Tibial artery (tissue), 4 donors: ENCODE results near the gene CCDC83.

ENCODE experiments used
- DNase-seq, 2 donors: peaks; one replicate each; pipeline ENCODE4 v3.0.0-alpha.2; 2019
- H3K27ac ChIP-seq, 2 donors: fragments of 200-600 bp; sonication (generic) in 1 of 2; 1 replicate in 1 of 2; 2 replicates in 1 of 2; pipeline ENCODE4 v1.5.1; 2018 to 2019; ENCODE audit warnings: mild to moderate bottlenecking in 1 of 2
- H3K27me3 ChIP-seq, 2 donors: fragments of 200-600 bp; sonication (generic) in 1 of 2; one replicate each; pipeline versions ENCODE4 v1.5.1 to v1.6.0; 2016 to 2019
- H3K36me3 ChIP-seq, 3 donors: fragments of 200-600 bp; sonication (generic) in 2 of 3; one replicate each; pipeline ENCODE4 v1.5.1; 2016 to 2019; ENCODE audit warnings: mild to moderate bottlenecking in 2 of 3
- H3K4me1 ChIP-seq, 4 donors: fragments of 200-600 bp; sonication (generic) in 2 of 4; 1 replicate in 3 of 4; 2 replicates in 1 of 4; pipeline ENCODE4 v1.5.1; 2016 to 2019
- H3K4me3 ChIP-seq, 2 donors: fragments of 200-600 bp; sonication (generic) in 1 of 2; 1 replicate in 1 of 2; 2 replicates in 1 of 2; pipeline ENCODE4 v1.5.1; 2018 to 2019; ENCODE audit warnings: mild to moderate bottlenecking in 2 of 2
- H3K9me3 ChIP-seq, 3 donors: fragments of 200-600 bp; sonication (generic) in 1 of 3; one replicate each; pipeline ENCODE4 v1.5.1; 2016 to 2019
- intact Hi-C: fragments of 100-400 bp; cut with DNase I; formaldehyde crosslinking; loops from one replicate; pipeline ENCODE4 v1.15.0; 2023; ENCODE audit warnings: low total_unique reads
- TF ChIP-seq, protein P1 (sequence below), 2 experiments: fragments of 200-600 bp in 1 of 2; fragments of 450-650 bp in 1 of 2; IDR thresholded peaks; one replicate each; pipeline ENCODE4 v1.5.1; 2017 to 2019; ENCODE audit warnings: antibody characterized with exemption in 2 of 2, mild to moderate bottlenecking in 1 of 2, moderate library complexity in 1 of 2

Gene CCDC83

DNA sequence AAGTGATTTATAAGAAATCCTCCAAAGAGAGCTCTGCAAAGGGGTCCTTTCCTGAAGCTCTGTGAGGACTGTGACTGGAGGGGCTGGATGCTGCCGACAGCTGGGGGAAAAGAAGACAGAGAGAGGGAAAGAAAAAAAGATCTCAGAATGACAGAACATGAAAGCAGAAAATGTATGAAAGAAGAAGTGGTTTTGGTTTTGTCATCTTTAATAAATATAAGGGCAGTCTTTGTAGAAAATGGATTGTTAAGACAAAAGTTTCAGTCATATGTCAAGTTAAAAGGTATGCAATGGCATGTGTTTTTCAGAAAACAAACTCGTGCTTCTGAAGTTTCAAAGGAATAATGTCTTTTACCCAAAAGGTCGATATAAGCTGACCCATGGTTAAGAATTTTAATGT is 105.5 kb downstream of the CCDC83 start:
- Histone ChIP-seq H3K36me3 (peaks cover 60 to 78% (median 77%) of the 10 kb centered on the region in 3 donors), H3K4me1 (peaks cover 0 to 17% (median 3%) of the 10 kb centered on the region in 4 donors), H3K9me3 (no peaks in the 10 kb centered on the region), H3K27me3 (no peaks in the 10 kb centered on the region), H3K27ac (no peak overlapping the region), H3K4me3 (no peak overlapping the region)
- TF ChIP-seq, protein P1, sequence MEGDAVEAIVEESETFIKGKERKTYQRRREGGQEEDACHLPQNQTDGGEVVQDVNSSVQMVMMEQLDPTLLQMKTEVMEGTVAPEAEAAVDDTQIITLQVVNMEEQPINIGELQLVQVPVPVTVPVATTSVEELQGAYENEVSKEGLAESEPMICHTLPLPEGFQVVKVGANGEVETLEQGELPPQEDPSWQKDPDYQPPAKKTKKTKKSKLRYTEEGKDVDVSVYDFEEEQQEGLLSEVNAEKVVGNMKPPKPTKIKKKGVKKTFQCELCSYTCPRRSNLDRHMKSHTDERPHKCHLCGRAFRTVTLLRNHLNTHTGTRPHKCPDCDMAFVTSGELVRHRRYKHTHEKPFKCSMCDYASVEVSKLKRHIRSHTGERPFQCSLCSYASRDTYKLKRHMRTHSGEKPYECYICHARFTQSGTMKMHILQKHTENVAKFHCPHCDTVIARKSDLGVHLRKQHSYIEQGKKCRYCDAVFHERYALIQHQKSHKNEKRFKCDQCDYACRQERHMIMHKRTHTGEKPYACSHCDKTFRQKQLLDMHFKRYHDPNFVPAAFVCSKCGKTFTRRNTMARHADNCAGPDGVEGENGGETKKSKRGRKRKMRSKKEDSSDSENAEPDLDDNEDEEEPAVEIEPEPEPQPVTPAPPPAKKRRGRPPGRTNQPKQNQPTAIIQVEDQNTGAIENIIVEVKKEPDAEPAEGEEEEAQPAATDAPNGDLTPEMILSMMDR (IDR thresholded peaks at IDR 0.05): no peak
- no peak for DNase-seq
- intact Hi-C loops: no loop called here

DNA sequence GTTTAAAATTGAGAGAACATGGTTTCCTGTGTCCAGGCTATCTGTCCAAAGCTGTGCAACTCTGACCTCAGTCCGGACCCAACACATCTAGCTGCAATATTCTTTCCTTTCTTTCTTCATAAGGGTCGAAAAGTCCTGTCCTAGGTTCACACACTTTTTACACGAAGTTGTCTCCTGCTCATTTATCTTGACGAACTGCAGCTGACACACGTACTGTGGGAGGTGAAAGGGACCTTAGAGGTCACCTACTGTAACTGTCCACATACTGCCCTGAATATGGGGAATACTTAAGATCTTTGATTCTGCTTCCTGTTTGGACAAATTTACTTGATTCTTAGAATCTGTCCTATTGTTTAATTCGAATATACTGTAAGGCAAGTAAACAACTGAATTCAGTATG is 105.9 kb downstream of the CCDC83 start:
- TF ChIP-seq, protein P1 (IDR thresholded peaks at IDR 0.05): no peak
- no peak for DNase-seq
- H3K9me3 ChIP-seq: no peaks in the 10 kb centered on the region
- no peak overlapping the region for H3K27ac ChIP-seq
- intact Hi-C loops: no loop called here
- H3K36me3 ChIP-seq: peaks cover 61 to 78% (median 76%) of the 10 kb centered on the region in 3 donors
- no peaks in the 10 kb centered on the region for H3K27me3 ChIP-seq
- no peak overlapping the region for H3K4me3 ChIP-seq
- peaks cover 0 to 13% (median 2%) of the 10 kb centered on the region in 4 donors for H3K4me1 ChIP-seq

DNA sequence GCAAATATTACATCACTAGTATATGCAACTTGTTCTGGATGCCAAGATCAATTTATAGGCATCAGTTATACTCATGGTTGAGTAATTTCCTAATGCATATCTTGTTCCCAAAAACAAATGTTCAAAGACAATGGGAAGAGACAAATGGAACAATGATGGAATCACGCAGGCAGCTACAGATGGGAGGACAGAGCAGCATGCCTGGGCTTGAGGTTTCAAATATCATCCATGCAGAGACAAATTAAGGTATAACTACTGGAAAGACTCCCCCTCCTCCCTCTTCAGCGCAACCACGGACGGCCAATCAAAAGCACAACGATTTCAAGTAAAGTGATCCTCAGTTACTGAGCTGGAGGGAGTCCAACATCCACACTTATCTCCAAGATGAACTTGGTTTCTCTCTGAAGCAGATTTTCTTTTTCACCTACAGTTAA is 106.8 kb downstream of the CCDC83 start:
- Histone ChIP-seq H3K4me3 (no peak overlapping the region), H3K27ac (no peak overlapping the region), H3K4me1 (peaks cover 0 to 6% (median 2%) of the 10 kb centered on the region in 4 donors), H3K27me3 (no peaks in the 10 kb centered on the region), H3K36me3 (peaks cover 59 to 76% (median 75%) of the 10 kb centered on the region in 3 donors), H3K9me3 (no peaks in the 10 kb centered on the region)
- intact Hi-C loops: no loop called here
- DNase-seq: no peak
- TF ChIP-seq, protein P1 (IDR thresholded peaks at IDR 0.05): no peak

DNA sequence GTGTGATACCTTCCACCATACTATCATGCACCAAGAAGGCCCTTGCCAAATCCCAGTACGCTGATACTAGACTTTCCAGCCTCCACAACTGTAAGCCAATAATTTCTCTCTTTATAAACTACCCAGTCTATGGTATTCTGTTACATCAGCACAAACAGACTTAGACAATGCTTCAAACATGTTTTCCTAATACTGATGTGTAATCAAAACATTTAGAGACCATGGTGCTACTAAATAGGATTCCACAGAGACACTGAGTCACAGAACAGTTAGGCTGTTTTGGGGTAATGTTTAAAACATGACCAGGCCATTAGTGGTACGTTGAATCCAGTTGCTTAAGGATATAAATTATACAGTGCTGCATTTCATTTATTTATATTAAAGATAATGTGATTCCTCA is 110.0 kb downstream of the CCDC83 start:
- Histone ChIP-seq H3K27me3 (no peaks in the 10 kb centered on the region), H3K4me1 (peaks cover 0 to 20% (median 7%) of the 10 kb centered on the region in 4 donors), H3K36me3 (peaks cover 44 to 64% (median 58%) of the 10 kb centered on the region in 3 donors), H3K9me3 (no peaks in the 10 kb centered on the region), H3K27ac (no peak overlapping the region), H3K4me3 (no peak overlapping the region)
- no peak for DNase-seq
- intact Hi-C loops: no loop called here
- TF ChIP-seq, protein P1 (IDR thresholded peaks at IDR 0.05): no peak

DNA sequence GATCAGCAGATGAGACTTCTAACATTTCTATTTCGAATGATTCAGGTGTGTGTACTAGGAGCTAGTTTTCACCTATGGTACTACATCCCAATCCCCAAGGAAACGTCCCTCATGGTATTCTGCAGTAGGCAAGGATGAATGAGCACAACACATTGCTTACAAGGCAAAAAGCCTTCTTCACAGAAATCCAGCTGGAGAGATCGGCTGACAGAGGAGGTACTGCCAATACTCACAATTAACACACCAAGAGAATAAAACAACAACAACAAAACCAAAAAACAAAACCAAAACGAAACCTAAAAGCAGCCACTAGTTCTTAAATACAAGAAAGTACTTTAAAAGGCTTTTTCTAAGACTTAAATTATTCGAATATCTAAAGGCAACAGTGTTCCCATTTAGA is 112.3 kb downstream of the CCDC83 start:
- Histone ChIP-seq H3K4me1 (peaks cover 0 to 14% (median 5%) of the 10 kb centered on the region in 4 donors), H3K27me3 (no peaks in the 10 kb centered on the region), H3K36me3 (peaks cover 51 to 65% (median 62%) of the 10 kb centered on the region in 3 donors), H3K27ac (no peak overlapping the region), H3K9me3 (no peaks in the 10 kb centered on the region), H3K4me3 (no peak overlapping the region)
- DNase-seq: no peak
- TF ChIP-seq, protein P1 (IDR thresholded peaks at IDR 0.05): no peak
- intact Hi-C loops: no loop called here
